AG04450 (cell line): ENCODE measurements around the gene CTCFL. TPM values are rescaled to one million over a fixed set of nuclear protein-coding genes. Genes with fewer than 3 reads are reported as not detected.

Experiments
- CTCF ChIA-PET: fragments of 300-600, 350-600 bp; formaldehyde crosslinking; extraction: SDS; loops from one replicate; lab custom pipeline; 2022; ENCODE audit warnings: antibody characterized with exemption, inconsistent platforms; lab: Charles Lee
- POLR2A ChIA-PET: fragments of 350-600 bp; formaldehyde crosslinking; extraction: SDS; loops from one replicate; lab custom pipeline; 2021; ENCODE audit warnings: antibody characterized with exemption, inconsistent platforms; lab: Yijun Ruan, JAX
- DNase-seq: peaks from one replicate; pipeline ENCODE4 v3.0.0-alpha.2; 2011; ENCODE audit warnings: low read depth, low spot score
- H3K27ac ChIP-seq: one replicate; pipeline ENCODE4 v1.5.1; 2012; ENCODE audit warnings: low read depth, low read length, control low read depth
- H3K27me3 ChIP-seq: one replicate; pipeline ENCODE4 v1.6.0; 2012; ENCODE audit warnings: low read length; ENCODE audit not compliant: control insufficient read depth, insufficient read depth
- H3K4me3 ChIP-seq: 2 replicates; pipeline ENCODE4 v1.5.1; 2011; ENCODE audit warnings: mild to moderate bottlenecking, low read depth, low read length, control low read depth
- H3K9me3 ChIP-seq: 2 replicates; pipeline ENCODE4 v1.5.1; 2012; ENCODE audit warnings: low read length; ENCODE audit not compliant: control insufficient read depth, insufficient read depth
- polyA plus RNA-seq: library from polyadenylated mRNA; depleted of rRNA; stranded (reverse); fragments of >200 nt; gene quantifications from 2 replicates; pipeline ENCODE4 v1.2.3, GENCODE V29; 2011
- TF ChIP-seq, protein P1 (sequence below): IDR thresholded peaks from 2 replicates; pipeline ENCODE4 v1.5.1; 2011; ENCODE audit warnings: low read depth, low read length, control low read depth, inconsistent platforms

CTCFL gene
- polyA plus RNA-seq, 1 experiment: not detected

DNA sequence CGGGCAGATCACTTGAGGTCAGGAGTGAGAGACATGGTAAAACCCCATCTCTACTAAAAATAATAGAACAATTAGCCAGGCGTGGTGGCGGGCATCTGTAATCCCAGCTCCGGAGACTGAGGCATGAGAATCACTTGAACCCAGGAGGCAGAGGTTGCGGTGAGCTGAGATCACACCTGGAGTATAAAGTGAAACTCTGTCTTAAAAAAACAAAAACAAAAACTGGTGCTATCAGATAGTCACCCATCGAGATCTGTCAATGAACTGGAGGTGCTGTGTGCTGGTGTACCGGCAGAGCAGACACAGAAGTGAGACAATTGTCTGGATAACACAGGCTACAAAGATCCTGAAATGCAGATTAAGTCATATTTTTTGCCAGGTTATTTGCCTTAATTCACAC lies 24.7 kb downstream of the CTCFL start:
- Histone ChIP-seq H3K4me3 (no peak overlapping the region), H3K9me3 (no peaks in the 10 kb centered on the region), H3K27ac (no peak overlapping the region), H3K27me3 (peaks cover 12% of the 10 kb centered on the region)
- ChIA-PET POLR2A (no interaction called here), CTCF (interaction anchor here (2.9 kb wide), 1 partner anchor 119 kb away, joined by 28 read pairs; no protein-coding TSS in a partner anchor)
- TF ChIP-seq, protein P1, sequence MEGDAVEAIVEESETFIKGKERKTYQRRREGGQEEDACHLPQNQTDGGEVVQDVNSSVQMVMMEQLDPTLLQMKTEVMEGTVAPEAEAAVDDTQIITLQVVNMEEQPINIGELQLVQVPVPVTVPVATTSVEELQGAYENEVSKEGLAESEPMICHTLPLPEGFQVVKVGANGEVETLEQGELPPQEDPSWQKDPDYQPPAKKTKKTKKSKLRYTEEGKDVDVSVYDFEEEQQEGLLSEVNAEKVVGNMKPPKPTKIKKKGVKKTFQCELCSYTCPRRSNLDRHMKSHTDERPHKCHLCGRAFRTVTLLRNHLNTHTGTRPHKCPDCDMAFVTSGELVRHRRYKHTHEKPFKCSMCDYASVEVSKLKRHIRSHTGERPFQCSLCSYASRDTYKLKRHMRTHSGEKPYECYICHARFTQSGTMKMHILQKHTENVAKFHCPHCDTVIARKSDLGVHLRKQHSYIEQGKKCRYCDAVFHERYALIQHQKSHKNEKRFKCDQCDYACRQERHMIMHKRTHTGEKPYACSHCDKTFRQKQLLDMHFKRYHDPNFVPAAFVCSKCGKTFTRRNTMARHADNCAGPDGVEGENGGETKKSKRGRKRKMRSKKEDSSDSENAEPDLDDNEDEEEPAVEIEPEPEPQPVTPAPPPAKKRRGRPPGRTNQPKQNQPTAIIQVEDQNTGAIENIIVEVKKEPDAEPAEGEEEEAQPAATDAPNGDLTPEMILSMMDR: no peak
- DNase-seq: no peak

GRCh38 chr20:57499676-57500075 lies 25.3 kb downstream of the CTCFL start:
- H3K4me3 ChIP-seq: no peak overlapping the region
- H3K27me3 ChIP-seq: peaks cover 12% of the 10 kb centered on the region
- no peak overlapping the region for H3K27ac ChIP-seq
- CTCF ChIA-PET: interaction anchor here (0.7 to 2.9 kb wide), 7 partner anchors 11 to 419 kb away, joined by 3 to 28 read pairs (median 5); no protein-coding TSS in a partner anchor
- POLR2A ChIA-PET: no interaction called here
- no peak for DNase-seq
- H3K9me3 ChIP-seq: no peaks in the 10 kb centered on the region
- TF ChIP-seq, protein P1: no peak

- DNase-seq: no peak
- TF ChIP-seq, protein P1: peak; percentile 37
- ChIA-PET CTCF (interaction anchor here (0.6 to 2.9 kb wide), 14 partner anchors 12 to 709 kb away, joined by 3 to 28 read pairs (median 4); no protein-coding TSS in a partner anchor), POLR2A (interaction anchor here (1.1 kb wide), 1 partner anchor 115 kb away, joined by 7 read pairs; no protein-coding TSS in a partner anchor)
- Histone ChIP-seq H3K9me3 (no peaks in the 10 kb centered on the region), H3K27me3 (peaks cover 12% of the 10 kb centered on the region), H3K27ac (no peak overlapping the region), H3K4me3 (no peak overlapping the region)
Observed at GRCh38 chr20:57498425-57499400, 26.2 kb downstream of the CTCFL start.

GRCh38 chr20:57496592-57496991 lies 28.3 kb downstream of the CTCFL start:
- ChIA-PET POLR2A (no interaction called here), CTCF (interaction anchor here (1.2 to 2.1 kb wide), 6 partner anchors 23 to 150 kb away, joined by 4 to 38 read pairs (median 8); partner anchors contain the start of gene RBM38)
- Histone ChIP-seq H3K27ac (no peak overlapping the region), H3K4me3 (no peak overlapping the region), H3K27me3 (peaks cover 9% of the 10 kb centered on the region), H3K9me3 (no peaks in the 10 kb centered on the region)
- DNase-seq: no peak
- TF ChIP-seq, protein P1: no peak
